ENCODE data around the gene SIPA1L3.

GRCh38 chr19:38056646-38057045, 149.6 kb downstream of the SIPA1L3 start:
- no peak for TF ChIP-seq ZFP3 (CRISPR knock-in tag; IDR thresholded peaks at IDR 0.05)
- TF ChIP-seq PATZ1 (CRISPR knock-in tag; IDR thresholded peaks at IDR 0.05; ENCODE audit: borderline replicate concordance) = no peak
- TF ChIP-seq TCF4 (CRISPR knock-in tag; IDR thresholded peaks at IDR 0.05; ENCODE audit: borderline replicate concordance) = no peak
- no peak for TF ChIP-seq CREB5 (CRISPR knock-in tag; IDR thresholded peaks at IDR 0.05; ENCODE audit: low read depth)
- TF ChIP-seq BACH2 (CRISPR knock-in tag; IDR thresholded peaks at IDR 0.05; ENCODE audit: borderline replicate concordance) = no peak
- no peak for TF ChIP-seq ARNTL (CRISPR knock-in tag; IDR thresholded peaks at IDR 0.05; ENCODE audit: borderline replicate concordance, low read depth)
- no peak for TF ChIP-seq ZC3H10 (CRISPR knock-in tag; IDR thresholded peaks at IDR 0.05)
- no peak for TF ChIP-seq ZFP30 (CRISPR knock-in tag; IDR thresholded peaks at IDR 0.05)
